Adrenal gland (tissue), 5 donors: Measurements from ENCODE around the gene CCL26.

Experiments
- POLR2A ChIP-seq, 2 donors: fragments of 450-650 bp; IDR thresholded peaks; one replicate each; pipeline ENCODE4 v1.6.1; 2017; ENCODE audit warnings: antibody characterized with exemption in 2 of 2, mild to moderate bottlenecking in 2 of 2, moderate library complexity in 1 of 2
- TF ChIP-seq, protein P1 (sequence below), 6 experiments: fragments of 450-650 bp in 4 of 6; fragments of 200-600 bp in 2 of 6; sonication (generic) in 1 of 6; IDR thresholded peaks; 1 replicate in 5 of 6; 2 replicates in 1 of 6; pipeline versions ENCODE4 v1.5.1 to v1.8.0; 2016 to 2021; ENCODE audit warnings: antibody characterized with exemption in 6 of 6, mild to moderate bottlenecking in 2 of 6, moderate library complexity in 1 of 6
- donor health status: DM: no; HTN: no; CAD: no.

DNA sequence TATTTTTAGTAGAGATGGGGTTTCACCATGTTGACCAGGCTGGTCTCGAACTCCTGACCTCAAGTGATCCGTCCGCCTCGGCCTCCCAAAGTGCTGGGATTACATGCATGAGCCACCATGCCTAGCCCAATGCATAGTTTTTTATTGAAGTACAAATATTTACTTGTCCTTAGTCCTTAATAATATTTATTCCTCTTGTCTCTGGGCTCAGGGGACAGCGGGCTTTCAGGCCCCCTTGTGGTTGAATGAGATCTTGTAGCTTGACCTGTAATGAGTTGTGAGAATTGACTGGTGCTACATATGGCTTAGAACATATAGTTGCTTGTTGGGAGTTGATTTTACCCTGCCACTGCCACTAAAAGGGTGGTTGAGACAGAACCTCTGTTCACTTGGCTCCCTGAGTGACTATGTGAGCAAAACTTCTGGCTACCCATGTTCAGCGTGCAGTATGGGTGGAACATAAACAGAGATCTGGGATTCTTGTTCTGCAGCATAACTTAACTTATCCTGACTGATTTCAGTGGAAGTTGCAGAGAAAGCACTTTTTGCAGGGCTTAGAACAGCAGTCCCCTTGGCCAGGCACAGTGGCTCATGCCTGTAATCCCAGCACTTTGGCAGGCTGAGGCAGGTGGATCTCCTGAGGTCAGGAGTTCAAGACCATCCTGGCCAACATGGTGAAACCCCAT lies 14.9 kb downstream of the CCL26 start:
- TF ChIP-seq POLR2A (IDR thresholded peaks at IDR 0.05), result no peak
- TF ChIP-seq, protein P1, sequence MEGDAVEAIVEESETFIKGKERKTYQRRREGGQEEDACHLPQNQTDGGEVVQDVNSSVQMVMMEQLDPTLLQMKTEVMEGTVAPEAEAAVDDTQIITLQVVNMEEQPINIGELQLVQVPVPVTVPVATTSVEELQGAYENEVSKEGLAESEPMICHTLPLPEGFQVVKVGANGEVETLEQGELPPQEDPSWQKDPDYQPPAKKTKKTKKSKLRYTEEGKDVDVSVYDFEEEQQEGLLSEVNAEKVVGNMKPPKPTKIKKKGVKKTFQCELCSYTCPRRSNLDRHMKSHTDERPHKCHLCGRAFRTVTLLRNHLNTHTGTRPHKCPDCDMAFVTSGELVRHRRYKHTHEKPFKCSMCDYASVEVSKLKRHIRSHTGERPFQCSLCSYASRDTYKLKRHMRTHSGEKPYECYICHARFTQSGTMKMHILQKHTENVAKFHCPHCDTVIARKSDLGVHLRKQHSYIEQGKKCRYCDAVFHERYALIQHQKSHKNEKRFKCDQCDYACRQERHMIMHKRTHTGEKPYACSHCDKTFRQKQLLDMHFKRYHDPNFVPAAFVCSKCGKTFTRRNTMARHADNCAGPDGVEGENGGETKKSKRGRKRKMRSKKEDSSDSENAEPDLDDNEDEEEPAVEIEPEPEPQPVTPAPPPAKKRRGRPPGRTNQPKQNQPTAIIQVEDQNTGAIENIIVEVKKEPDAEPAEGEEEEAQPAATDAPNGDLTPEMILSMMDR (IDR thresholded peaks at IDR 0.05), result peak in 5 of 6 experiments; percentile 29 to 40 (median 32)
